RWPE2 (cell line): ENCODE results near the gene NAA80.

Experiments used
- ATAC-seq: fragments of 200-7000 bp; cut with Tn5 transposase; 3 replicates; pipeline ENCODE4 v1.9.1; 2021; ENCODE audit warnings: low read depth
- DNase-seq: peaks from one replicate; pipeline ENCODE4 v3.0.0-alpha.2; 2020; ENCODE audit warnings: low spot score
- H3K27ac ChIP-seq: fragments of 450-650 bp; 2 replicates; pipeline ENCODE4 v1.5.1; 2017; ENCODE audit warnings: mild to moderate bottlenecking; ENCODE audit not compliant: poor library complexity, severe bottlenecking
- H3K27me3 ChIP-seq: fragments of 250-450 bp; sonication (Bioruptor Pico); 2 replicates; pipeline ENCODE4 v1.5.1; 2021; ENCODE audit warnings: mild to moderate bottlenecking, moderate library complexity; ENCODE audit not compliant: insufficient read depth, poor library complexity, severe bottlenecking
- H3K36me3 ChIP-seq: fragments of 250-450 bp; sonication (Bioruptor Pico); 2 replicates; pipeline ENCODE4 v1.5.1; 2020; ENCODE audit warnings: low read depth, mild to moderate bottlenecking, moderate library complexity
- H3K4me1 ChIP-seq: fragments of 250-450 bp; sonication (Bioruptor Pico); 2 replicates; pipeline ENCODE4 v1.5.1; 2021; ENCODE audit warnings: mild to moderate bottlenecking, moderate library complexity; ENCODE audit not compliant: insufficient read depth, poor library complexity, severe bottlenecking
- H3K4me3 ChIP-seq: fragments of 250-450 bp; sonication (Bioruptor Pico); 2 replicates; pipeline ENCODE4 v1.5.1; 2021; ENCODE audit warnings: mild to moderate bottlenecking, moderate library complexity; ENCODE audit not compliant: severe bottlenecking
- H3K9me3 ChIP-seq: fragments of 250-450 bp; sonication (Bioruptor Pico); 2 replicates; pipeline ENCODE4 v1.5.1; 2021; ENCODE audit warnings: mild to moderate bottlenecking, moderate library complexity; ENCODE audit not compliant: severe bottlenecking
- CTCF ChIP-seq: fragments of 450-650 bp; IDR thresholded peaks from one replicate; pipeline ENCODE4 v1.5.1; 2017; ENCODE audit warnings: mild to moderate bottlenecking, moderate library complexity; ENCODE audit not compliant: poor library complexity, severe bottlenecking

The NAA80 gene

GRCh38 chr3:50336452-50337174, 37.4 kb upstream of the NAA80 start:
- ATAC-seq (peak; percentile 40), DNase-seq (no peak)
- TF ChIP-seq CTCF, result no peak
- Histone ChIP-seq H3K9me3 (no peaks in the 10 kb centered on the region), H3K4me1 (peaks cover 23% of the 10 kb centered on the region), H3K27ac (peak overlapping the region; percentile 83), H3K36me3 (peaks cover 40% of the 10 kb centered on the region), H3K27me3 (no peaks in the 10 kb centered on the region), H3K4me3 (peak overlapping the region; percentile 61)

- ATAC-seq, result no peak
- peaks cover 61% of the 10 kb centered on the region for H3K36me3 ChIP-seq
- H3K27me3 ChIP-seq, result no peaks in the 10 kb centered on the region
- H3K27ac ChIP-seq, result peak overlapping the region; percentile 83
- H3K9me3 ChIP-seq, result no peaks in the 10 kb centered on the region
- no peak for TF ChIP-seq CTCF
- H3K4me1 ChIP-seq, result peaks cover 17% of the 10 kb centered on the region
- H3K4me3 ChIP-seq, result no peak overlapping the region
- DNase-seq, result no peak
Measured at GRCh38 chr3:50334339-50335075, 35.3 kb upstream of the NAA80 start.

- Histone ChIP-seq H3K9me3 (no peaks in the 10 kb centered on the region), H3K27ac (peak overlapping the region; percentile 83), H3K4me3 (no peak overlapping the region), H3K36me3 (peaks cover 65% of the 10 kb centered on the region), H3K4me1 (peaks cover 17% of the 10 kb centered on the region), H3K27me3 (no peaks in the 10 kb centered on the region)
- DNase-seq, result no peak
- no peak for ATAC-seq
- no peak for TF ChIP-seq CTCF
Measured at GRCh38 chr3:50333744-50334328, 34.6 kb upstream of the NAA80 start.

- no peak overlapping the region for H3K27ac ChIP-seq
- no peaks in the 10 kb centered on the region for H3K9me3 ChIP-seq
- TF ChIP-seq CTCF, result no peak
- H3K27me3 ChIP-seq, result no peaks in the 10 kb centered on the region
- H3K4me3 ChIP-seq, result no peak overlapping the region
- peaks cover 71% of the 10 kb centered on the region for H3K36me3 ChIP-seq
- ATAC-seq, result no peak
- H3K4me1 ChIP-seq, result peaks cover 15% of the 10 kb centered on the region
- no peak for DNase-seq
Measured at GRCh38 chr3:50331364-50331907, 32.2 kb upstream of the NAA80 start.
